Fibroblast of the aortic adventitia (primary cell): ENCODE results near the gene PRSS1. TPM values are rescaled to one million over a fixed set of nuclear protein-coding genes. Genes with fewer than 3 reads are reported as not detected.

Source experiments
- DNase-seq: peaks from one replicate; pipeline ENCODE4 v3.0.0-alpha.2; 2010; ENCODE audit warnings: low read depth
- H3K4me3 ChIP-seq: 2 replicates; pipeline ENCODE4 v1.5.1; 2011; ENCODE audit warnings: low read depth, mild to moderate bottlenecking, control low read depth, low read length, moderate library complexity
- total RNA-seq: library from RNA; depleted of rRNA; stranded (reverse); fragments of >200 nt; gene quantifications from 2 replicates; pipeline ENCODE4 v1.2.3, GENCODE V29; 2012; ENCODE audit warnings: low replicate concordance
- TF ChIP-seq, protein P1 (sequence below): IDR thresholded peaks from 2 replicates; pipeline ENCODE4 v1.5.1; 2011; ENCODE audit warnings: mild to moderate bottlenecking, low read length, control low read depth, inconsistent platforms; ENCODE audit not compliant: insufficient read depth

PRSS1 gene
- total RNA-seq, 1 donor: not detected

DNA sequence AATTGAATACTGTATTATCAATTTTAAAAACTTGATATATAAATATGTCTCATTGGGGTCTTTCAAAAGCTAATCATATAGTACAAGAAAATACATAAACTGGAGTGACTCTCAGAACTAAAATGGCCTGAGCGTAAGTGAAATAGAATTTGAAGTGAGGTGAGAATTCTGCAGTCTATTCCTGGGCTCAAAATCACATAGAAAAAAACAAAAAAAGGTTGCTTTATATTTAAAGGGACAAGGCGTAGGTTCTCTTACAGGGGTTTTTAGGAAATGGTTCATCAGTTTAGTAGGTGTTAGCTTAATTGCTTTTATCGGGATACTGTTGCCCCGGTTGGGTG, 36.7 kb upstream of the PRSS1 start:
- TF ChIP-seq, protein P1, sequence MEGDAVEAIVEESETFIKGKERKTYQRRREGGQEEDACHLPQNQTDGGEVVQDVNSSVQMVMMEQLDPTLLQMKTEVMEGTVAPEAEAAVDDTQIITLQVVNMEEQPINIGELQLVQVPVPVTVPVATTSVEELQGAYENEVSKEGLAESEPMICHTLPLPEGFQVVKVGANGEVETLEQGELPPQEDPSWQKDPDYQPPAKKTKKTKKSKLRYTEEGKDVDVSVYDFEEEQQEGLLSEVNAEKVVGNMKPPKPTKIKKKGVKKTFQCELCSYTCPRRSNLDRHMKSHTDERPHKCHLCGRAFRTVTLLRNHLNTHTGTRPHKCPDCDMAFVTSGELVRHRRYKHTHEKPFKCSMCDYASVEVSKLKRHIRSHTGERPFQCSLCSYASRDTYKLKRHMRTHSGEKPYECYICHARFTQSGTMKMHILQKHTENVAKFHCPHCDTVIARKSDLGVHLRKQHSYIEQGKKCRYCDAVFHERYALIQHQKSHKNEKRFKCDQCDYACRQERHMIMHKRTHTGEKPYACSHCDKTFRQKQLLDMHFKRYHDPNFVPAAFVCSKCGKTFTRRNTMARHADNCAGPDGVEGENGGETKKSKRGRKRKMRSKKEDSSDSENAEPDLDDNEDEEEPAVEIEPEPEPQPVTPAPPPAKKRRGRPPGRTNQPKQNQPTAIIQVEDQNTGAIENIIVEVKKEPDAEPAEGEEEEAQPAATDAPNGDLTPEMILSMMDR: no peak
- no peak for DNase-seq
- no peak overlapping the region for H3K4me3 ChIP-seq

DNA sequence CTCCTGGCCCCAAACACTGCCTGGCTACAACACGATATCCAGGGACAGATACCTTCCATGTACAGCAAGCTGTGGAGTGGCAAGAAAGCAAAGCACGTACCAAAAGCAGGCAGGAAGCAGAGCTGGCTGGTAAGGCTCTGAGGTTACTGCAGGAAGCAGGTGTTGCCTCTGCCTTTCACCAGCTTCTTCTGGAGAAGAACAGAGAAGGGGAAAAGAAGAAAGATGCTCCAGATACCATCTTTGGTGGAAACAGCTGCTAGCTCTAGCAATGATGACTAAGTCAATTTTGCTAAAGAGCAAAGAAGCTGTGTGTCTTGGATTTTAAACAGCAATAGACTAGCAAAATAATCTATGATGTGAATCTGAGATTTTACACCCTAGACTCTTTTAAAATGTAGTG, 34.9 kb upstream of the PRSS1 start:
- TF ChIP-seq, protein P1: no peak
- H3K4me3 ChIP-seq: no peak overlapping the region
- no peak for DNase-seq

DNA sequence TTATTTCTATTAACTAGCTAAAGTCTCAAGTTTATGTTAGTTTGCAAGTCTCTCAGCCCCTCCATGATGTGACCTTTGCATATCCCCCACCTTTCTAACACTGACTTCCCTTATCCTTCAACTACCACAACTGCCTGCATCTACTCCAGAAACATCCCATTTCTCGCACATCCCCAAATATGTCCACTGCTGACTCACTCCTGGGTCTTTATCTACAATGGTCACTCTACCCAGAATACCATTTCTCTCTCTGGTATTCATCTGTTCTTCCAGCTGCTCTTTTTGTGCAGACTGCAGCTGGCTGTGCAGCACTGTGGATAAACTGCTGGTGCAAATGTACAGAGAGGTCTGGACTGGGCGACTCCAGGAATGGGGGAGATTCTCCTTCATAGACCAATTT, 32.7 kb upstream of the PRSS1 start:
- no peak for DNase-seq
- no peak overlapping the region for H3K4me3 ChIP-seq
- TF ChIP-seq, protein P1: no peak

DNA sequence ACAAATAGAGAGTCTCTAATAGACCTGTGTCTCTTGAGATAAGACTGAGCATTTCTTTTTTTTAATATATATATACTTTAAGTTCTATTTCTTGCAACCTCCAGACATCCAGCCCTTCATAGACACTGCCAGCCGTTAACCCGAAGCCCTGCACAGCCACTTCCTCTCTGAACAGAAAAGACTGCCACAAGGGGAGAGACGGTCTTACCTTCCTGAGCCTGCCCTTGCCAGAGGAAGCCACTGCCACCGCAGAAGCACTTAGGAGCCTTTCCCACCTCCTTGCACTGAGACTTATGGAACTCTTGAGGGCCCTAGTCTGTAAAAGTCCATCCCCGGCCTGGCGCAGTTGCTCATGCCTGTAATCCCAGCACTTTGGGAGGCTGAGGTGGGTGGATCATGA, 31.8 kb upstream of the PRSS1 start:
- TF ChIP-seq, protein P1: no peak
- DNase-seq: no peak
- no peak overlapping the region for H3K4me3 ChIP-seq

DNA sequence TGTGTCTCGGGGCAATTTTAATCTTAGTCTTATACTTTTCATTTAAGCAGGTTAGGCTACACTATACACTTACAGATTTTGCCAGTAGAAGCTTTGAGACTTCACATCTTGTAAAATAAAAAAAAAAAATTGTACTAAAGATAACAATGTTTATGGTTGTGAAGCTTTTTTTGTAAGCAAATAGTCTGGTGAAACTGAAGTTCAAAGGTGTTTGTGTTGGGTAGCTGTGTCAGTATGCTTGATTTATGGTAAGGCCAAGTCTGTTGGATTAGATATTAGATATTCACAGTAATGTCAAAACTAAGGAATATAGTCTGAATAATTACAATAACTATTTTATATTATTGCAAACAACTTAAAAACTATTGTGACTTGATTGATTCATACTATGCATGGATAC, 31.0 kb upstream of the PRSS1 start:
- TF ChIP-seq, protein P1: no peak
- H3K4me3 ChIP-seq: no peak overlapping the region
- no peak for DNase-seq

DNA sequence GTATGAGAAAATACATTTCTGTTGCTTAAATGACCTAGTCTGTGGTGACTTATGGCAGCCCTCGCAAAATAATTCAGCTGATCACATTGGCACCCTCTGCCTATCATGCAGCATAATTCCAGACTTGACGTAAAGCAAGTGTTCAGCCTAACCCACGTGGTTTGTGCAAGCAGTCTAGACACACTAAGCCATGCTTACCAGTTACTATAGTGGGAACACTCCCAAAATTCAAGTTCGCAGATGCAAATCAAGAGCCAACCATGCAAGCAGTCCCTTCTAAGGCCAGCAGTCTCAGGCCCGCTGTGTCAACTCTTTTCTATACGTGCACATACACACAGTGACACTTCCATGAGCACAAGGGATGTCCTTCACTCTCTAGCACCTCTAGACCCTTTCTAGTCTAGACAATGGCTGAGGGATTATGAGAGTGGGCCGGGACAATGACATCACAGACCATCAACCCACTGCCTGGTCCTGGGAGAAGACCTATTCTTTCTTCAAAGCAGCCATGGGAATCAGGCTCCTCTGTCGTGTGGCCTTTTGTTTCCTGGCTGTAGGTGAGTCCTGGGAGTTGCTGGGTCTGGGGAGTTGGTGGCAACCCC, 29.0 kb upstream of the PRSS1 start:
- H3K4me3 ChIP-seq: no peak overlapping the region
- no peak for DNase-seq
- TF ChIP-seq, protein P1: no peak

DNA sequence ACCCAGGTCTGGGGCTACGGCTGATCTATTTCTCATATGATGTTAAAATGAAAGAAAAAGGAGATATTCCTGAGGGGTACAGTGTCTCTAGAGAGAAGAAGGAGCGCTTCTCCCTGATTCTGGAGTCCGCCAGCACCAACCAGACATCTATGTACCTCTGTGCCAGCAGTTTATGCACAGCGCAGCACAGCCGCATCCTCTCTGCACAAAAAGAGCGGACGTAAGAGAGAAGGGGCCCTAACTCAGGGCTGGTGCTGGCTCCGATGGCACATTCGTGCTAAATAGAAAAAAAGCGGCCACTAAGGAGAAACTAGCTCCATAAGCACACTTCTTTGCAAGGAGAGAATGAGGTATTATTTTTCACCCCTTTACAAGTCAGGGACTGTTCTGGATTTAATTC, 28.3 kb upstream of the PRSS1 start:
- TF ChIP-seq, protein P1: no peak

More for the DNA sequence above, 28.3 kb upstream of the PRSS1 start:
- H3K4me3 ChIP-seq: no peak overlapping the region
- DNase-seq: no peak
